MCF 10A (cell line): ENCODE data around the gene ILRUN. TPM values are rescaled to one million over a fixed set of nuclear protein-coding genes. Genes with fewer than 3 reads are reported as not detected.

Experiments
- BruUV-seq: library from RNA; stranded (reverse); fragments of 400-500 nt; replicated peaks from 2 replicates; lab custom pipeline; 2021; lab: Mats Ljungman, UMichigan
- CTCF ChIA-PET: fragments of 300-600 bp; sonication (Branson Sonifier 250); formaldehyde crosslinking; extraction: SDS; loops from one replicate; lab custom pipeline; 2021; ENCODE audit warnings: antibody characterized with exemption, inconsistent platforms; lab: Yijun Ruan, JAX
- POLR2A ChIA-PET: fragments of 300-600, 350-650 bp; sonication (Branson Sonifier 250); formaldehyde crosslinking; extraction: SDS; loops from one replicate; lab custom pipeline; 2020; ENCODE audit warnings: antibody characterized with exemption, inconsistent platforms; lab: Yijun Ruan, JAX
- DNase-seq: peaks from one replicate; pipeline ENCODE4 v3.0.0-alpha.2; 2018; ENCODE audit not compliant: unreplicated experiment
- H3K27ac Mint-ChIP-seq: one replicate; pipeline ENCODE4 v1.8.0; 2022; ENCODE audit warnings: mild to moderate bottlenecking, low read depth, mixed read lengths; ENCODE audit not compliant: unreplicated experiment
- H3K27me3 Mint-ChIP-seq: one replicate; pipeline ENCODE4 v1.8.0; 2022; ENCODE audit warnings: mixed read lengths; ENCODE audit not compliant: insufficient read depth, unreplicated experiment
- H3K36me3 Mint-ChIP-seq: one replicate; pipeline ENCODE4 v1.8.0; 2022; ENCODE audit warnings: mild to moderate bottlenecking, moderate library complexity, mixed read lengths; ENCODE audit not compliant: insufficient read depth, unreplicated experiment
- H3K4me1 Mint-ChIP-seq: one replicate; pipeline ENCODE4 v1.8.0; 2022; ENCODE audit warnings: mixed read lengths; ENCODE audit not compliant: insufficient read depth, unreplicated experiment
- H3K4me3 Mint-ChIP-seq: one replicate; pipeline ENCODE4 v1.8.0; 2022; ENCODE audit warnings: mild to moderate bottlenecking, moderate library complexity, mixed read lengths; ENCODE audit not compliant: unreplicated experiment
- H3K9me3 Mint-ChIP-seq: one replicate; pipeline ENCODE4 v1.8.0; 2022; ENCODE audit warnings: mixed read lengths; ENCODE audit not compliant: unreplicated experiment
- CTCF ChIP-seq: fragments of 200-600 bp; IDR thresholded peaks from one replicate; pipeline ENCODE4 v1.8.0; 2022; ENCODE audit warnings: antibody characterized with exemption, mild to moderate bottlenecking; ENCODE audit not compliant: unreplicated experiment
- intact Hi-C: fragments of 100-400 bp; cut with micrococcal nuclease; formaldehyde crosslinking; loops from 2 replicates; pipeline ENCODE4 v1.14.1; 2022
- total RNA-seq: library from RNA; stranded (reverse); gene quantifications from 2 replicates; pipeline ENCODE4 v1.2.3, GENCODE V29; 2022

ILRUN gene
- total RNA-seq, 1 experiment from 2014 or later, result 50.8 TPM

DNA sequence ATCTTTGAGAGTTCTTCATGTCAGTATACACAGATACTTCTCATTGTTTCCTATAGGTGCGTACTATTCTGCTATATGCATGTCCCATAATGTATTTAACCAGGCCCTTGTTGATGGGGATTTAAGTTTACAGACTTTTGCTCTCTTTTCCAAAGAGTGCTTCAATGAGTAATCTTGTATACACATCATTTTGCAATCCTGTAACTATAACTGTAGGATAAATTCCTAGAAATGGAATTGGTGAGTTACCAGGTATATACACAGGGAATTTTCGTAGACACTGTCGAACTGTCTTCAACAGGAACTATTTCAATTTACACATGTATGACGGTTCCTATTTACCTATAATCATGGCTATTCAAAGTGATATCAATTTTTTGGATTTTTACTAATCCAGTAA is 45.5 kb upstream of the ILRUN start:
- DNase-seq, result no peak
- BruUV-seq, result no TSS peak
- ChIA-PET CTCF (interaction anchor here (0.6 kb wide), 2 partner anchors 11 to 405 kb away, joined by 3 to 4 read pairs; no protein-coding TSS in a partner anchor), POLR2A (interaction anchor here (0.7 to 1.0 kb wide), 2 partner anchors 22 to 45 kb away, joined by 3 to 4 read pairs; no protein-coding TSS in a partner anchor)
- H3K27ac Mint-ChIP-seq, result no peak overlapping the region
- intact Hi-C loops, result no loop called here
- no peak for TF ChIP-seq CTCF
- no peak overlapping the region for H3K4me3 Mint-ChIP-seq
- H3K36me3 Mint-ChIP-seq, result no peaks in the 10 kb centered on the region
- H3K9me3 Mint-ChIP-seq, result no peaks in the 10 kb centered on the region
- H3K4me1 Mint-ChIP-seq, result peaks cover 14% of the 10 kb centered on the region
- H3K27me3 Mint-ChIP-seq, result no peaks in the 10 kb centered on the region

GRCh38 chr6:34736823-34737222 is 40.3 kb upstream of the ILRUN start:
- intact Hi-C loops, result no loop called here
- Mint-ChIP-seq H3K9me3 (no peaks in the 10 kb centered on the region), H3K36me3 (no peaks in the 10 kb centered on the region), H3K27me3 (no peaks in the 10 kb centered on the region), H3K4me1 (peaks cover 6% of the 10 kb centered on the region), H3K27ac (no peak overlapping the region), H3K4me3 (no peak overlapping the region)
- ChIA-PET CTCF (no interaction called here), POLR2A (interaction anchor here (0.5 kb wide), 1 partner anchor 79 kb away, joined by 4 read pairs; no protein-coding TSS in a partner anchor)
- BruUV-seq, result no TSS peak
- no peak for TF ChIP-seq CTCF
- DNase-seq, result no peak

DNA sequence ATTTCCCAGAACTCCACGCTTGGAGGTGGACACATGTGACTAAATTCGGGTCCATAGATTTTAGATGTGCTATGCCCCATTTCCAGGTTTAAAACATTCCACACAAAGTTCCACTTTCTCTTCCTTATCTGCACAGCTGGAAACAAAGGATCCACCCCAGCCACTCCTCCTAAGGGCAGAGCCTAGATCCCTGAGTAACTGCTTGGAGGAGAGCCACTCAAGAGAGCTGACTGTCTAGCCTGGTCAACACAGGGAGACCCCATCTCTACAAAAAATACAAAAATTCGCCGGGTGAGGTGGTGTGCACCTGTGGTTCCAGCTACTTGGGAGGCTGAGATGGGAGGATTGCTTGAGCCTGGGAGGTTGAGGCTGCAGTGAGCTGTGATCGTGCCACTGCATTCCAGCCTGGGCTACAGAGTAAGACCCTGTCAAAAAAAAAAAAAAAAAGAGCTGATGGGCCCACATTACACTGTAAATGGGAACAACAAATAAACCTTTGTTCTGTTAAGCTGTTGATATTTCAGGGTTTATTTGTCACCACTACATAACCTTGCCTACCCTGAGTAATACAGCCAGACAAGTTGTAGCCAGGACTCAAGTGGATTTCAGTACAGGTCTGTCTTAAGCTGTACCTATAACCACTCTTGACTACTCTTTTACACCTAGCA is 35.0 kb upstream of the ILRUN start:
- Mint-ChIP-seq H3K36me3 (no peaks in the 10 kb centered on the region), H3K27me3 (no peaks in the 10 kb centered on the region), H3K9me3 (no peaks in the 10 kb centered on the region), H3K27ac (no peak overlapping the region), H3K4me3 (no peak overlapping the region), H3K4me1 (no peaks in the 10 kb centered on the region)
- DNase-seq, result no peak
- ChIA-PET POLR2A (interaction anchor here (0.6 to 0.7 kb wide), 2 partner anchors 726 to 1862 kb away, joined by 3 read pairs; no protein-coding TSS in a partner anchor), CTCF (no interaction called here)
- no peak for TF ChIP-seq CTCF
- BruUV-seq, result no TSS peak
- intact Hi-C loops, result no loop called here

DNA sequence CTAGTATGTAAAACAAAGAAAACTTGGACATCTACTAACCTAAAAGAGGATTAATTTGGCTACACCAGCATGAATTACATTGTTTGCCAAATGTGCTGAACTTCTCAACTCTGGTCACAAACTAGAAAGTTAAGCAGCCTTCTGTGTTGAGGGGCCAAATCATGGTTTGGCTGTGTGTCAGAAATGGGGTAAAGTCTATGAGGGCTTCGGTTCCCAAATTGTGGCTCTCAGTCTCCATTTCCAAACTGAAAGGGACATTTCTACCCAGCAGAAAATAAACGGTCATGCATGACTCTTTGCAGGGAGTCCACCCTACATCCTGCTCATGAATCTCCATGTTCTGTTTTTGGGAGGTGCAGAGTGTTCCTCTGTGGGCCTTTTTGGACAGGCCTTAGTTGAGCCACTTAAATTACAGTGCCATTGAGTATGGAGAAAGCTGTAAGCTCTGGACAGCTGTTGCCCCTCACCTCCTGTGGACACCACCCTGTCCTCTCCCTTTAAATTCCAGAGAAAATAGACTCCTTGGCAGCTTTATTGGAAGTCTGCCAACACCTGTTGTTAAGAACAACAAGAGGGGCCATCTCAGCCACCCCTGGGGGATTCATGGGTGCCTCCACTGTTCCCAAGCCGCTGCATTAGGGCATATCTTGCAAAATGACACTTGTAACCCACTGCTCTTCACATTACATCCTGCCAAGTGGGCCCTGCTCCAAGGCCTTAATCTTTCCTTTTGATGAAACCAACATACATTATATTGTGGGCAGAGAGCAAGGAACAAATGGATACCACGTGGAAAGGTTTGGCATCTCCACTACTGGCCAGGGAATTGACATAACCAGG is 33.3 kb upstream of the ILRUN start:
- no peaks in the 10 kb centered on the region for H3K27me3 Mint-ChIP-seq
- DNase-seq, result no peak
- no peak overlapping the region for H3K4me3 Mint-ChIP-seq
- no peak for TF ChIP-seq CTCF
- no peaks in the 10 kb centered on the region for H3K36me3 Mint-ChIP-seq
- H3K27ac Mint-ChIP-seq, result no peak overlapping the region
- POLR2A ChIA-PET, result interaction anchor here (0.6 kb wide), 1 partner anchor 304 kb away, joined by 3 read pairs; the partner anchor contains the start of gene RPS10
- CTCF ChIA-PET, result no interaction called here
- BruUV-seq, result no TSS peak
- H3K4me1 Mint-ChIP-seq, result no peaks in the 10 kb centered on the region
- intact Hi-C loops, result no loop called here
- H3K9me3 Mint-ChIP-seq, result no peaks in the 10 kb centered on the region
